Germinal center (tissue), 1 donor: ENCODE measurements around the gene AJM1.
"Not testable (repeated sequence)": the region's sequence is repeated elsewhere in the genome, so short reads cannot be mapped to it uniquely, and the experiment has no call there.

Experiments
- DNase-seq: peaks from one replicate; pipeline ENCODE4 v3.0.0; 2012; ENCODE audit warnings: mixed read lengths, low spot score

Gene AJM1

GRCh38 chr9:136842380-136842948 is at the start of gene AJM1:
TSS of gene AJM1 (plus strand) at chr9:136842478. CDS start at chr9:136844415, 1,937 bp downstream.
- peak; percentile 81 for DNase-seq

- DNase-seq: no peak
These were observed 49.0 kb upstream of the AJM1 start for GRCh38 chr9:136793086-136793946.

GRCh38 chr9:136794281-136794999 is 47.8 kb upstream of the AJM1 start:
- DNase-seq: no peak

- DNase-seq: no peak
These were observed 47.3 kb upstream of the AJM1 start for GRCh38 chr9:136795000-136795348.

- DNase-seq: no peak
These were observed 46.0 kb upstream of the AJM1 start, which contains the start of gene CCDC183 for GRCh38 chr9:136796238-136796774. TSS of gene CCDC183 (plus strand) at chr9:136796338. CDS start at chr9:136796398, 60 bp downstream.

GRCh38 chr9:136796775-136797347 is 45.4 kb upstream of the AJM1 start:
- not testable (repeated sequence) for DNase-seq

GRCh38 chr9:136798708-136799078 is 43.6 kb upstream of the AJM1 start:
- no peak for DNase-seq

GRCh38 chr9:136799079-136799853 is 43.0 kb upstream of the AJM1 start:
- DNase-seq: no peak

GRCh38 chr9:136799854-136800657 is 42.2 kb upstream of the AJM1 start:
- DNase-seq: peak; percentile 91

GRCh38 chr9:136802321-136802720 is 40.0 kb upstream of the AJM1 start:
- DNase-seq: no peak

- DNase-seq: not testable (repeated sequence)
These were observed 39.2 kb upstream of the AJM1 start for GRCh38 chr9:136803009-136803550.

- DNase-seq: no peak
These were observed 38.4 kb upstream of the AJM1 start for GRCh38 chr9:136803551-136804508.

- DNase-seq: no peak
These were observed 37.6 kb upstream of the AJM1 start for GRCh38 chr9:136804509-136805206.

- no peak for DNase-seq
These were observed 37.0 kb upstream of the AJM1 start for GRCh38 chr9:136805207-136805740.

GRCh38 chr9:136806067-136806466 is 36.2 kb upstream of the AJM1 start:
- DNase-seq: no peak

- no peak for DNase-seq
These were observed 35.6 kb upstream of the AJM1 start for GRCh38 chr9:136806631-136807201.

- DNase-seq: peak; percentile 94
These were observed 34.8 kb upstream of the AJM1 start, which contains the start of gene RABL6 for GRCh38 chr9:136807281-136808074. TSS of gene RABL6 (plus strand) at chr9:136807948. CDS start at chr9:136808197, 249 bp downstream.
